Activated T-cell treated with anti-CD3 and anti-CD28 coated beads, Interleukin-2, amount 50 U/mL, for 1 hour (primary cell): ENCODE measurements around the gene MGAT4C.
"Not testable (repeated sequence)": the region's sequence is repeated elsewhere in the genome, so short reads cannot be mapped to it uniquely, and the experiment has no call there.

Experiments used
- DNase-seq: peaks from one replicate; pipeline ENCODE4 v3.0.0-alpha.2; 2020

The MGAT4C gene

GRCh38 chr12:86228656-86229055 is 27.5 kb downstream of the MGAT4C start:
- no peak for DNase-seq

GRCh38 chr12:86226481-86226880 is 29.7 kb downstream of the MGAT4C start:
- DNase-seq: no peak

- DNase-seq: no peak
Observed at GRCh38 chr12:86216591-86216990, 39.6 kb downstream of the MGAT4C start.

- no peak for DNase-seq
Observed at GRCh38 chr12:86213012-86213411, 43.2 kb downstream of the MGAT4C start.

- no peak for DNase-seq
Observed at GRCh38 chr12:86198696-86199444, 57.3 kb downstream of the MGAT4C start.

- no peak for DNase-seq
Observed at GRCh38 chr12:86196465-86196864, 59.7 kb downstream of the MGAT4C start.

GRCh38 chr12:86194721-86195120 is 61.5 kb downstream of the MGAT4C start:
- no peak for DNase-seq

GRCh38 chr12:86193931-86194330 is 62.3 kb downstream of the MGAT4C start:
- no peak for DNase-seq

GRCh38 chr12:86188226-86188625 is 68.0 kb downstream of the MGAT4C start:
- no peak for DNase-seq

GRCh38 chr12:86186449-86186848 is 69.7 kb downstream of the MGAT4C start:
- DNase-seq: no peak

GRCh38 chr12:86179855-86180254 is 76.3 kb downstream of the MGAT4C start:
- DNase-seq: no peak

GRCh38 chr12:86174188-86174587 is 82.0 kb downstream of the MGAT4C start:
- DNase-seq: no peak

- DNase-seq: no peak
Observed at GRCh38 chr12:86172913-86173443, 83.2 kb downstream of the MGAT4C start.

- no peak for DNase-seq
Observed at GRCh38 chr12:86170051-86170450, 86.1 kb downstream of the MGAT4C start.

- DNase-seq: no peak
Observed at GRCh38 chr12:86158956-86159355, 97.2 kb downstream of the MGAT4C start.

- DNase-seq: no peak
Observed at GRCh38 chr12:86154620-86155019, 101.6 kb downstream of the MGAT4C start.

GRCh38 chr12:86148612-86149011 is 107.6 kb downstream of the MGAT4C start:
- DNase-seq: no peak

GRCh38 chr12:86148071-86148470 is 108.1 kb downstream of the MGAT4C start:
- no peak for DNase-seq

GRCh38 chr12:86145156-86145555 is 111.0 kb downstream of the MGAT4C start:
- no peak for DNase-seq

- DNase-seq: no peak
Observed at GRCh38 chr12:86143162-86143561, 113.0 kb downstream of the MGAT4C start.

- DNase-seq: no peak
Observed at GRCh38 chr12:86139671-86140070, 116.5 kb downstream of the MGAT4C start.

GRCh38 chr12:86138770-86139169 is 117.4 kb downstream of the MGAT4C start:
- no peak for DNase-seq

- DNase-seq: no peak
Observed at GRCh38 chr12:86137936-86138335, 118.3 kb downstream of the MGAT4C start.

GRCh38 chr12:86134561-86134960 is 121.6 kb downstream of the MGAT4C start:
- DNase-seq: no peak

GRCh38 chr12:86126900-86127299 is 129.3 kb downstream of the MGAT4C start:
- DNase-seq: not testable (repeated sequence)
